GM19467 (cell line): ENCODE data around the gene GIGYF2.
A peak's percentile ranks its signal among the peaks of the same experiment; 100 is the strongest.
"Not testable (repeated sequence)": the region's sequence is repeated elsewhere in the genome, so short reads cannot be mapped to it uniquely, and the experiment has no call there.

Experiments used
- ATAC-seq: cut with Tn5 transposase; IDR thresholded peaks from one replicate; pipeline ENCODE4 v1.9.1; 2021; ENCODE audit warnings: mild to moderate bottlenecking, moderate library complexity; ENCODE audit not compliant: unreplicated experiment

The GIGYF2 gene, protein sequence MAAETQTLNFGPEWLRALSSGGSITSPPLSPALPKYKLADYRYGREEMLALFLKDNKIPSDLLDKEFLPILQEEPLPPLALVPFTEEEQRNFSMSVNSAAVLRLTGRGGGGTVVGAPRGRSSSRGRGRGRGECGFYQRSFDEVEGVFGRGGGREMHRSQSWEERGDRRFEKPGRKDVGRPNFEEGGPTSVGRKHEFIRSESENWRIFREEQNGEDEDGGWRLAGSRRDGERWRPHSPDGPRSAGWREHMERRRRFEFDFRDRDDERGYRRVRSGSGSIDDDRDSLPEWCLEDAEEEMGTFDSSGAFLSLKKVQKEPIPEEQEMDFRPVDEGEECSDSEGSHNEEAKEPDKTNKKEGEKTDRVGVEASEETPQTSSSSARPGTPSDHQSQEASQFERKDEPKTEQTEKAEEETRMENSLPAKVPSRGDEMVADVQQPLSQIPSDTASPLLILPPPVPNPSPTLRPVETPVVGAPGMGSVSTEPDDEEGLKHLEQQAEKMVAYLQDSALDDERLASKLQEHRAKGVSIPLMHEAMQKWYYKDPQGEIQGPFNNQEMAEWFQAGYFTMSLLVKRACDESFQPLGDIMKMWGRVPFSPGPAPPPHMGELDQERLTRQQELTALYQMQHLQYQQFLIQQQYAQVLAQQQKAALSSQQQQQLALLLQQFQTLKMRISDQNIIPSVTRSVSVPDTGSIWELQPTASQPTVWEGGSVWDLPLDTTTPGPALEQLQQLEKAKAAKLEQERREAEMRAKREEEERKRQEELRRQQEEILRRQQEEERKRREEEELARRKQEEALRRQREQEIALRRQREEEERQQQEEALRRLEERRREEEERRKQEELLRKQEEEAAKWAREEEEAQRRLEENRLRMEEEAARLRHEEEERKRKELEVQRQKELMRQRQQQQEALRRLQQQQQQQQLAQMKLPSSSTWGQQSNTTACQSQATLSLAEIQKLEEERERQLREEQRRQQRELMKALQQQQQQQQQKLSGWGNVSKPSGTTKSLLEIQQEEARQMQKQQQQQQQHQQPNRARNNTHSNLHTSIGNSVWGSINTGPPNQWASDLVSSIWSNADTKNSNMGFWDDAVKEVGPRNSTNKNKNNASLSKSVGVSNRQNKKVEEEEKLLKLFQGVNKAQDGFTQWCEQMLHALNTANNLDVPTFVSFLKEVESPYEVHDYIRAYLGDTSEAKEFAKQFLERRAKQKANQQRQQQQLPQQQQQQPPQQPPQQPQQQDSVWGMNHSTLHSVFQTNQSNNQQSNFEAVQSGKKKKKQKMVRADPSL (N-terminal part only)

DNA sequence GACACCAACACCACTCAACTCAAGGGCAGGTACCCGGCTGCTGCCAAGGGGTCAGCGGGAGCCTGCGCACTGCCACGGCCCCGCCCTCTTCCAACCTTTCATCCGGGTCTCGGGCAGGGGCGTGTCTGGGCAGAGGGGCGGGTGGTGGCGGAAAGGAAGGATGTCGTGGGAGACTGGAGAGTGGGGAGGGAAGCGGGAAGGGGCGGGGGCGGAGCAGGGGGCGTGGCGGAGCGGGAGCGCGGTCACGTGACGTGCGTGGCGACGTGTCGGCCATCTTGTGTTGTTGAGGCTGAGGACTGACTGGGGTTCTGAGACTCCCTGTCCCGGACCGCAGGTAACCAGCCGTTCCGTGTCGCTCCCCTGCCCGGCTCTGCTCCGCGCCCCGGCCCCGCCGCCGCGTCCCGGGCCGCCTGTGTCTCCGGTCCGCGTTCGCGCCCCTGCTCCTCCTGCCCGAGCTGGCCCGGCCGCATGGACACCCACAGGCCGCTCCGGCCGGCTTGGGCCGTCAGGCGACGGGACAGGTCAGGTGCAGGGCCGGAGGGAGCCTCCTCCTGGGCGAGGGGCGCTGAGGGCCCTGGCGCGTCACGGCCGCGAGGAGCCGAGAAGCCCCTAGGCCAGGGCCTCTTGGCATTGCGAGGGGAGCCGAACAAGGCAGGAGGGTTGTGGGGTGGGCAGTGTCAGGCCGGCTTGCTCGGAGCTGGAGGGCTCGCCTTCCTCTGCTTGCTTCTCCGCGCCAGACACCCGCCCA, at the start of gene GIGYF2:
TSS of gene GIGYF2 (plus strand) at position 273 of the 748 bp plus-strand sequence. CDS start 37,867 bp downstream, outside the sequence.
- ATAC-seq = peak; percentile 68

DNA sequence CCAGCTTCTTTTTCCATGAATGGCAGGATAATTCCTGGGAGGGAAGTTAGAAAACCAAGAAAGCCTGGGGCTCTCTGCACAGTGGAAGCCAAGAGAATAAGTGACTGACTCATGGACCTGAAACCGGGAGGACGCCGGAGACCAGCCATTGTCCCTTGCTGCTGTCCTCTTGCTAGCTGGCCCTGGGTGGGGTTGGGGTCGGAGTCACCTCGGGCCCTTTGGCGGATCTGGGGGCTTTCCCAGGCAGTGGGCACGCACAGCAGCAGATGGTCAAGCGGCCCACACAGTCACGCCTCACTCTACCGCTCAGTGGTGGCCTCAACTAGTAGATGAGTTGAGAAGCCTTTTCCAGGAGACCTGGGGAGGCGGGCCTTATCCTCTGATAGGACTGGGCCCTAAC, 48.1 kb upstream of the GIGYF2 start:
- no peak for ATAC-seq

DNA sequence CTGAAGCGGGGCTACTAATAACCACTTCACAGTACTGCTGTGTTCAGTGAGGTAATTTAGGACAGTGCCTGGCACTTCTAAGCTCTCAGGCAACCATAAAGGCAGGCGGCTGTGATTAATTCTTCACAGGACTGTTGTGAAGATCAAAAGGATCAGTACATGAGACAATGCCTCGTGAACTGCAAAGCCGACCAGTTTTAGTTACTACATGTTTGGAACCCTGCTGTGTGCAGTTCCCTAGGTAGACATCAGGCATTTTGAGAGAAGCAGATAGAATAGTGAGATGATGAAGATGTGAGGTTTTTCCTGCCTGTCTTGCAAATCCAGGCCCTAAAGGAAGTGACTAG, 44.7 kb upstream of the GIGYF2 start:
- no peak for ATAC-seq

DNA sequence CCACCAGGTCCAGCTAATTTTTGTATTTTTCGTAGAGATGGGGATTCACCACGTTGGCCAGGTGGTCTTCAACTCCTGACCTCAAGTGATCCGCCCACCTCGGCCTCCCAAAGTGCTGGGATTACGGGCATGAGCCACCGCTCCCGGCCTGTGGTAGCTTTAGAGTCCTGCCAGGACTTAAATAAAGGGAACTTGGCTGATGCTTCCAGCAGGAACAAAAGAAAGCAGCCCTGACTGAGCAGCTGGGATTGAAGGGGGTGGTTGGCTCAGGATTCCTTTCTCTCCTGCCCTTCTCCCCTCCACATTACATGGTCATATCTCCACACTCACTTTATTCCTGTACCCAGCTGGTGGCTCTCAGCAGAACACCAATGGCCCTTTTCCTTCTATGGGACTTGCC, 43.7 kb upstream of the GIGYF2 start:
- no peak for ATAC-seq

DNA sequence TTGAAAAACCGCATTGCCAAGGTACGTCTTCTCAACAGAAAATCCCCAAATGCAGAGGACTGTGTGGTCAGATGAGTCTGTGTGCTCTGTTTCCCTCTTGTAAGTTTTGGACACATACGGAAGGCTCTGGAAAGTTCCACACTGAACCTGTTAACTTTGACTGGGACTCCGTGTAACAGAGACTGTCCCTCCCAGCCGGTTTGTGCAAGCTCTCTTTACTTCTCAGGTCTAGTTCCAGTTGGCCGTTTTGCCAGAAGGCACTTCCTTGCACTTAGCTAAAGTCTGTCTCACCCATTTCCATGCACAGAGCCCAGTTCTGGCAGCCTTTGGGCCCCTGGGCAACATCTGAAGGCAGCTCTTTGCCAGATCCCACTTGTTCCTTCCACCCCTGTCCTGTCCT, 41.7 kb upstream of the GIGYF2 start:
- ATAC-seq = no peak

DNA sequence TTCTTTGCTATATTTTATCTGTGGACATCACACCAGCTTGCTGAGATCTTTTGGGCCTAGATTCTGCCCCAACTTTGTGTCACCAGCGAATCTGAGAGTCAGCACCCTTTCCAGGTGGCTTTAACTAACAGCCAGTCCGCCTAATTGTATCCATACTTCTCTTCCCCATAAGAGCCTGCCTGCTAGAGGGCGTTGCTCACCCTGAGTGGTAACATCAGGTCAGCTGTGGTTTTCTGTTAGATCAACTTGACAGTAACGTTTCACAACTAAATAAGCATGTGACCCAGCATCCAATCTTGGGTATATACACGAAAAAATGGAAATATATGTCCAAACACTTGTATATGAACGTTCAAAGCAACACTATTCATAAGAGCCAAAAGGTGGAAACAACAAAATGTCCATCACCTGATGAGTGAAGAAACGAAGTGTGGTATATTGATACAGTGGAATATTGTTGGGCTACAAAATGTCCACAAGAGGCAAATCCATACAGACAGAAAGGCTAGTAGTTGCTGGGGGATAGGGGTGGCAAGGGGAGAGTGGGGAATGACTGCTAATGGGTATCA, 38.8 kb upstream of the GIGYF2 start:
- ATAC-seq = no peak

DNA sequence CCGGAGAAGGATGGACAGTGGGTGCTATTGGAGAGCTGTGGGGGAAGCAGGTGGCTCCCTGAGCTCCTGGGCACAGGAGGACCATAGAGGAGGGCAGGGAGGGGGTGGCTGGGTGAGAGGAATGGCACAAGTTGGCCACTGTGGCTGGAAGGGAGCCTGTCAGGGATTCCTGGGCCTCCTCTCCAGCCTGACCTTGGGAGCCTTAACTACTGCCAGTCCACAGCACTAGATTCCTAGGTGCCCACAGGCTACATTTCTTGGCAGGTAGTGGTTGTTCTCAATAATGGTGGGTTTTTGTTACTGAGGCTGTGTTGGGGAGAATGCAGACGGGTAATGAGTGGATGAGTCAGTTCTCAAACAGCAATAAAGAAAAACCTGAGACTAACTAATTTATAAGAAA, 37.8 kb upstream of the GIGYF2 start:
- ATAC-seq = no peak

DNA sequence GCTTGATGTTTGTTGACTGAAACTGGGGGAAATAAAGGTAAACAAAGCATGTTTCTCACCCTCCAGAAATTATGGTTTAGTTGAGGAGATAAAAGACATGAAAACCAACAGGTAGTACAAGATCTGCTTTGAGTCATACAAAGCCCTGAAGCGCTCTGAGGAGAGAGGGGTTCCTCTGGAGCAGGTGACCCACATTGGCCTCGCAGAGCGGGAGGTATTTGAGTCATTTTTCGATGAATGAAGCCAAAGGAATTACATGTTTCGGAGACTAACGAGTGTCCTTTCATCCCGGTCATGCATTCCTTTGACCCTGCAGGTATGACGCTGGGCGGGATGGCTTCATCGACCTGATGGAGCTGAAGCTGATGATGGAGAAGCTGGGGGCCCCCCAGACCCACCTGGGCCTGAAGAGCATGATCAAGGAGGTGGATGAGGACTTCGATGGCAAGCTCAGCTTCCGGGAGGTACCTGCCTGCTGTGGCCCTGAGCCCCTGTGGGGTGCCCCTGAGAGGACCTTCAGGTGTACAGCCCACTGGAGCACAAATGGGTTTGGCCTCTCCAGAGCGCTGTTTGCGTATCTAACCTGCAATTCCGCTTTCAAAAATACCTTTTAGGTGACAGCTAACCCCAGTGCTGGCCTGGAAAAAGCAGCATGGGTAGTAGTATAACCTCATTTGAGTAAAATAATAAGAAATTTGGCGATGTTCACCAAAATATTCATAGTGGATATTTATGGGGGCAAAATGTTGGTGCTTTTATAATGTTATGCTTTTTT, 34.5 kb upstream of the GIGYF2 start:
- no peak for ATAC-seq

DNA sequence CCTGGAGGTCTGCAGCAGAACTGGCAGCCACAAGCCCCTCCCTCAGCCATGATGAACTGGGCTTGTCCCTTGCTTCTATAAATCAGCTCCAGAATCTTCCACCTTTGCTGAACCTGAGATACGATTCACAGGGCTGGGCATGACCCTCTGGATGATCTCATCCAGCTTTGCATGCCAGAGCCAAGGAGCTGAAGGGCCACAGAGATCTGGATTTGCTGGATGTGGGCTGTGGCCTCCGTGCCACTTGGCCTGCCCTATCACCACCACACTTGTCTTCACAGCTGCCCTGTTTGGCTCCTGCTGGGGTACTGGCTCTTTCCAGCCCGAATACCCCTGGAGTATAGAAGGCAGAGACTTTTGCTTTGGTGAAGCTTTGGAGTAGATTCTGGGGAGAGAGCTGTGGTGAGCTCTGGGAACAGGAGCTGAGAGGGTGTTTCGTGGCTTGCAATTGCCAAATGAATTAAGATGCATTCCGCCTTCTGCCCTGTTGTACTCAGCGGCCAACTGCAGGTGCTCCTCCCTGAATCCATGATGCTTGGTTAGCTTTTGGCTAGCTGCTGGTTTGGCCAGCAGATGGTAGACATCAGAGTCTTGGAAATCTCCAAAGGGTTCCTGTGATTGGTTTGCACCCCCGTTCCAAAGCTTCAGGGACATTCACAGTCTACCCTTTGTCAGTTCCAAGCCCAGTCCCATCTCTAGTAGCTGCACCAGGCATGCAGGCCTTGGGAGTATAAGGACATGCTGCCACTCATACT, 30.9 kb upstream of the GIGYF2 start:
- no peak for ATAC-seq

DNA sequence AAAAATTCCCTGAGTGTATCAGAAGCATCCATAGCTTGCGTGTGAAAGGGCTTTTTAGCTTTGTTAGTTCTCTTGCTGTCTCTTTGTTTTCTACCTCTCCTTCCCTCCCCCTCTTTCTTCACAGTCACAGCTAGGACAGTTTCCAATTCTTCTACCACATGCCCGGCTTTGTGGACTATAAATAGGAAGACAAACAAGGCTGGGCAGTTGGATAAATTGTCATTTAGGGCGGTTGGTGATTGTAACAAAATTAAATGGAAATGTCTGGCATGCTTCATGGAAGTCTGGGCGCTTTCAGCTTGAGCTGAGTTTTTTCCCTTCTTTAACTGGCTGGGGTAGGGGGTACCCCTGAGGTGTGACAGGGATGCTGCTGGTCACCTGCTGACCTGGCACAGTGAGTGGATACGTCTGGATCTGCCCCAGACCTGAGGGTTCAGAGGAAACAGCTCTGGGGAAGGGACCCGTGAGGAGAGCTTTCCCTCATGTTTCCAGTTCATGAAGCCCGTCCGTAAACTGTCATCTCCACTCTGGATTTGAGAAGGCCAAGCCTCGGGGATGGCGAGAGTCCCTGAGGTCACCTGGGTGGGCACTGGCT, 29.0 kb upstream of the GIGYF2 start:
- no peak for ATAC-seq

DNA sequence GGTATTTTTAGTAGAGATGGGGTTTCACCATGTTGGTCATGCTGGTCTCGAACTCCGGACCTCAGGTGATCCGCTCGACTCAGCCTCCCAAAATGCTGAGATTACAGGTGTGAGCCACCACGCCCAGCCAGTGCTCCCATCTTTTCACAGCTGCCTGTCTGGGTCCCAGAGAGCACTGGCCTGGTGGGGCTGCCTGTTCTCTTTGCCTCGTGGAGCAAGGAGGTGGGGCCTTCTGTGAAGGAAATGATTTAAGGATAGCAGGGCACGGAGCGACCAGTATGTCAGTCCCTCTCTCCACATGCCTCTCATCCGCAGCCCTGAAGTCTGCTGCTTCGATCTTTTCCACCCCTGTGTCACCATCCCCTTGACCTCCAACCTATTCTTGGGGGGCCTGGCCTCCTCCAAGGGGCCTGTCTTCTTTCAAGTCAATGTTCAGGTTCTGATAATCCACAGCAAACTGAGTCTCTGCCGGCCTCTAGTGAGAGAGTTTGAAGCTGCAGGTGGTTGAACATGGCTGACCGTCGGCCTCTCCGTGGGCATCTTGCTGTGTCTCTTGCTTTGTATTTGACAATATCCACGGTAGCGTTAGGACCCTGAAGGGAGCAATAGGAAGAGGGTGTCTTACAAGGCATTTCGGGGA, 28.2 kb upstream of the GIGYF2 start:
- ATAC-seq = no peak

DNA sequence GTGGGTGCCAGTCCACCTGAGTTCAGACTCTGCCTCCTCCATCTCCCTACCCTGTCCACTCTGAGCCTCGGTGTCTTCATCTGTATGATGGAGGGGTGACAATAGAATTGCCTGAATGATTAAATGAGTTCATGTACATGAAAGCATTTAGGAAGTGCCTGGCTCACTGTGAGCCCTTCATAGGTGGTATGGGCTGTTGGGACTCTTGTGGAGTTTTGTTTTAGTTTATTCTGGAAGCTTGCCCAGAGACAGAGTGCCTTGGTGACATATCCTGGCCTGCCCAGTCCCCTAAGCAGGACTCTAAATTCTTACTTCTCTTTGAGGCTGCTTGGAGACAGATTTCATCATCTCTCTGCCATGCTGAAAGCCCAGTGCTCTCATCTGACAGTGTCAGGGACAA, 24.5 kb upstream of the GIGYF2 start:
- ATAC-seq = no peak

DNA sequence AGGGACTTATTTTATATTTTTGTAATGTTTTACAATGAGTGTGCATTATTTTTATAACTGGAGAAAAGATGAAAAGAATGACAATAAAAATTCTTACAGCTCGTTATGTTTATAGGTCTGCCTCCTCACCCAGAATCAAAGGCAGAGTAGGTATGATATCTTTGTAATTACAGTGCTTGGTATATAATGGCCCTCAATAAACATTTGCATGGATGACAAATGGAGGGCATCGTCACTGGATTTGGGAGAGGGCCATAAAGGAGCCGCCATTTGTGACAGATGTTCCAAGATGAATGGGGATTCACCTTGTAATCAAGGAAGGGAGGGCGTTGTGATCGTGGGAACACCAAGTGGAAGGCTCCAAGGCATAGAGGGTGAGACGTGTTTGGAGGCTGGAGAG, 22.6 kb upstream of the GIGYF2 start:
- no peak for ATAC-seq

DNA sequence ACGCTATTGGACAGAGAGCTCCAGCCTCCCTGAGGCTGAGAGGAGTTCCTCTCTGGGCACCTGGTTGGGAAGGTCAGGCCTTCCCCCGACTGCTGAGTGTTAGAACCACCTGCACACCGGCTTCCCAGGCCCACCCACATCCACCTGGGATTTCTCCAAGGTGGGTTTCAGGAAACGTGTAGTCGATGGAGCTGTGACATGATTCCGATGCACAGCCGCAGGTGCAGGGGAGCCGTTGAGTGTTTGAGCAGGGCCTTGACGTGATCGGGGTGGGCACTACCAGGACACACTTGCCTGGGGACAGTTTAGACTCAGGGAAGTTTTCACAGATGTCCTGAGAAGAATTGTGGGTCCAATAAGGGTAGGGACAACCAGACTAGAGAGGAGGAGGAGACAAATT, 21.8 kb upstream of the GIGYF2 start:
- no peak for ATAC-seq

DNA sequence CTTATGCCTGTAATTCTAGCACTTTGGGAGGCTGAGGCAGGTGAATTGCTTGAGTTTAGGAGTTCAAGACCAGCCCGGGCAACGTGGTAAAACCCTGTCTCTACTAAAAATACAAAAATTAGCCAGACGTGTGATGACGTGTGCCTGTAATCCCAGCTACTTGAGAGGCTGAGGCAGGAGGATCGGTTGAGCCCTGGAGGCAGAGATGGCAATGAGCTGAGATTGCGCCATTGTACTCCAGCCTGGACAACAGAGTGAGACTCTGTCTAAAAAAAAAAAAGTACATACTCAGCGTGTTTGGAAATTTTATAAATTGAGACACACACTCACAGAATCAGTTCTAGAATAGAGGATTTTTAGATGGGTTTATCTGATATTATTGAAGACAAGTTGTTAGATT, 17.1 kb upstream of the GIGYF2 start:
- no peak for ATAC-seq

DNA sequence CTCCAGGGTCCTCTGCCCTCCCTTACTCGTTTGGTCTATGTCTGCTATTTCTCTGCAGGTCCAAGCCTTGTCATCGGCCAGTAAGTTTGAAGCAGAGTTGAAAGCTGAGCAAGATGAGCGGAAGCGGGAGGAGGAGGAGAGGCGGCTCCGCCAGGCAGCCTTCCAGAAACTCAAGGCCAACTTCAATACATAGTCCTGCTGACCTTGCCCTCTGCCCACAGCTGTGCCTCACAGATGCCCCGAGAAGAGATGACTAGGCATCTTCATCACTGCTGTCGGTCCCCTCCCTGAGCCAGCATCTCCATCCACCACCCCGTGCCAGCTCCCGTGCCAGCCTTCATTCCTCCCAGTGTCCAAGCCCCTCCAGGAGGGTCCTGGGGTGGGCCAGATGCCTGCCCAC, 15.6 kb upstream of the GIGYF2 start:
- no peak for ATAC-seq

DNA sequence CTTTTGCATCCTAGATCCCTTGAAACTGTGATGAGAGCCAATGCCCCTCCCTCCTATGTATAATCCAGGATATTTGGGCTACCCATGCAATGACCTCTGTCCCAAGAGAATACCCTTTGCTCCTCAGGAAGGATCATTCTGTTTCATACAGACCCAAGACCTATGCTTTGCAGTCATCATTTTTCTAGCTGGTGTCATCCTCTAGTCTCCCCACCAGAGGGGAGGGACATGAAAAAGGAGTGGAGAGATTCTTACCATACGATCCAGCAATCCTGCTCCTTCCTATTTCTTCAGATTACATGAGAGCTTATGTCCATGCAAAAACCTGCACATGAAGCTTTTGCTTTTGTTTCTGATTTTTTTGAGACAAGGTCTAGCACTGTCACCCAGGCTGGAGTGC, 13.8 kb upstream of the GIGYF2 start:
- no peak for ATAC-seq

DNA sequence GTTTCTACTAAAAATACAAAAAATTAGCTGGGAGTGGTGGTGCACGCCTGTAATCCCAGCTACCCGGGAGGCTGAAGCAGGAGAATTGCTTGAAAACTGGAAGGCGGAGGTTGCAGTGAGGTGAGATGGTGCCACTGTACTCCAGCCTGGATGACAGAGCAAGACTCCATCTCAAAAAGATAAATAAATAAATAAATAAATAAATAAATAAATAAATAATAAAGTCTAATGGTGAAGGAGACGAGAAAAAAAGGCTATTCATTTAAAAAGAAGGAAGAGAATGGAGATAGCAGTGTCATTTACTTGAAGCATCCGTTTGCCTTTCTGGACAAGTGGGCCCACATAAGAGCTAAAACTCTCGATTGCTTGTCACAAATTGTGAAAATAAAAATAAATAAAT, 11.7 kb upstream of the GIGYF2 start:
- ATAC-seq = not testable (repeated sequence)
